Calu3 (cell line): ENCODE measurements around the gene NOVA2. TPM values are rescaled to one million over a fixed set of nuclear protein-coding genes. Genes with fewer than 3 reads are reported as not detected.
A peak's percentile ranks its signal among the peaks of the same experiment; 100 is the strongest.

Source experiments
- BruUV-seq: library from RNA; stranded (reverse); fragments of 400-500 nt; replicated peaks from 2 replicates; lab custom pipeline; 2021; lab: Mats Ljungman, UMichigan
- CTCF ChIA-PET: fragments of 300-600 bp; sonication (Branson Sonifier 250); formaldehyde crosslinking; loops from one replicate; lab custom pipeline; 2022; ENCODE audit warnings: antibody characterized with exemption; lab: Charles Lee
- DNase-seq: peaks from one replicate; pipeline ENCODE4 v3.0.0; 2022
- H3K27ac Mint-ChIP-seq: one replicate; pipeline ENCODE4 v1.8.0; 2022; ENCODE audit warnings: mixed read lengths; ENCODE audit not compliant: unreplicated experiment
- H3K27me3 Mint-ChIP-seq: one replicate; pipeline ENCODE4 v1.8.0; 2022; ENCODE audit warnings: mixed read lengths; ENCODE audit not compliant: unreplicated experiment
- H3K36me3 Mint-ChIP-seq: one replicate; pipeline ENCODE4 v1.8.0; 2022; ENCODE audit warnings: mild to moderate bottlenecking, moderate library complexity, mixed read lengths; ENCODE audit not compliant: insufficient read depth, unreplicated experiment
- H3K4me1 Mint-ChIP-seq: one replicate; pipeline ENCODE4 v1.8.0; 2022; ENCODE audit warnings: mild to moderate bottlenecking, low read depth, mixed read lengths; ENCODE audit not compliant: unreplicated experiment
- H3K4me3 Mint-ChIP-seq: one replicate; pipeline ENCODE4 v1.8.0; 2022; ENCODE audit warnings: mild to moderate bottlenecking, low read depth, moderate library complexity, mixed read lengths; ENCODE audit not compliant: unreplicated experiment
- H3K9me3 Mint-ChIP-seq: one replicate; pipeline ENCODE4 v1.8.0; 2022; ENCODE audit warnings: low read depth, mixed read lengths; ENCODE audit not compliant: unreplicated experiment
- intact Hi-C: fragments of 100-400 bp; cut with micrococcal nuclease; formaldehyde crosslinking; loops from one replicate; pipeline ENCODE4 v1.10.0; 2022; ENCODE audit not compliant: unreplicated experiment
- total RNA-seq: library from RNA; stranded (reverse); gene quantifications from 2 replicates; pipeline ENCODE4 v1.2.3, GENCODE V29; 2022
- TF ChIP-seq, protein P1 (sequence below): fragments of 200-600 bp; IDR thresholded peaks from one replicate; pipeline ENCODE4 v1.8.0; 2022; ENCODE audit warnings: antibody characterized with exemption; ENCODE audit not compliant: unreplicated experiment

The NOVA2 gene
- total RNA-seq, 1 experiment from 2014 or later: not detected

DNA sequence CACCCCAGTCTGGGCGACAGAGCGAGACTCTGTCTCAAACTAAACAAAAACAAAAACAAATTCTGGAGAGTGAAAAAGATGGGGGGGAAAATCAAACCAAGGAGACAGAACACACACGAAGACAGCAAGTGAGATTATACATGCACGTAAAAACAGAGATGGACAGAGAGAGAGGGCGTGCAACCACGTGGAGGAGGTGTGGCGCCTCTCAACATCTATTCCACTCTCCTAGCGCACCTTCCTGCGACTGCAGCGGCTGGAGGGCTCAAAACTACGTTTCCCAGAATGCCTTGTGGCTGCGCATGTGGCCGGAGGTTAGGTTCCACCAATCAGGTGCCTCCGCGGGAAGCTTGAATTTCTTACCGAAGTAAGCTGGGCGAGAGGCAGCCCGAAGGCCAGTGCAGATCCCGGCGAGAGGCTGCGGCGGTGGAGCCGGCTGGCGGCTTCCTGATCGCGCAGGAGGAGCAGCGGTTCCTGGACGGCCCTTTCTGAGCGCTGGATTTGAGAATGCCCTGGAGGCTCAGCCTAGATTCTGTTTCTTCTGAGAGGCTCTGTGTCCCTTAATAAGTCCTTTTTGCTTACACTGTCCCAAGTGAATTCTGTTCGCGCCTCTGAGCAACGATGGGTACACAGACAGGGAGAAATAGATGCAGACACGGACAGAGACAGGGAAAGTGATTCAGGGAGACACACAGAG, 46.0 kb downstream of the NOVA2 start:
- peak; percentile 94 for DNase-seq
- peaks cover 5% of the 10 kb centered on the region for H3K36me3 Mint-ChIP-seq
- no peaks in the 10 kb centered on the region for H3K9me3 Mint-ChIP-seq
- H3K27me3 Mint-ChIP-seq: peaks cover 41% of the 10 kb centered on the region
- BruUV-seq: no TSS peak
- TF ChIP-seq, protein P1, sequence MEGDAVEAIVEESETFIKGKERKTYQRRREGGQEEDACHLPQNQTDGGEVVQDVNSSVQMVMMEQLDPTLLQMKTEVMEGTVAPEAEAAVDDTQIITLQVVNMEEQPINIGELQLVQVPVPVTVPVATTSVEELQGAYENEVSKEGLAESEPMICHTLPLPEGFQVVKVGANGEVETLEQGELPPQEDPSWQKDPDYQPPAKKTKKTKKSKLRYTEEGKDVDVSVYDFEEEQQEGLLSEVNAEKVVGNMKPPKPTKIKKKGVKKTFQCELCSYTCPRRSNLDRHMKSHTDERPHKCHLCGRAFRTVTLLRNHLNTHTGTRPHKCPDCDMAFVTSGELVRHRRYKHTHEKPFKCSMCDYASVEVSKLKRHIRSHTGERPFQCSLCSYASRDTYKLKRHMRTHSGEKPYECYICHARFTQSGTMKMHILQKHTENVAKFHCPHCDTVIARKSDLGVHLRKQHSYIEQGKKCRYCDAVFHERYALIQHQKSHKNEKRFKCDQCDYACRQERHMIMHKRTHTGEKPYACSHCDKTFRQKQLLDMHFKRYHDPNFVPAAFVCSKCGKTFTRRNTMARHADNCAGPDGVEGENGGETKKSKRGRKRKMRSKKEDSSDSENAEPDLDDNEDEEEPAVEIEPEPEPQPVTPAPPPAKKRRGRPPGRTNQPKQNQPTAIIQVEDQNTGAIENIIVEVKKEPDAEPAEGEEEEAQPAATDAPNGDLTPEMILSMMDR: no peak
- H3K4me3 Mint-ChIP-seq: peak overlapping the region; percentile 27
- peaks cover 18% of the 10 kb centered on the region for H3K4me1 Mint-ChIP-seq
- intact Hi-C loops: no loop called here
- CTCF ChIA-PET: interaction anchor here (1.0 kb wide), 3 partner anchors 8 to 89 kb away, joined by 3 to 4 read pairs (median 4); partner anchors contain the start of gene MYPOP
- no peak overlapping the region for H3K27ac Mint-ChIP-seq

DNA sequence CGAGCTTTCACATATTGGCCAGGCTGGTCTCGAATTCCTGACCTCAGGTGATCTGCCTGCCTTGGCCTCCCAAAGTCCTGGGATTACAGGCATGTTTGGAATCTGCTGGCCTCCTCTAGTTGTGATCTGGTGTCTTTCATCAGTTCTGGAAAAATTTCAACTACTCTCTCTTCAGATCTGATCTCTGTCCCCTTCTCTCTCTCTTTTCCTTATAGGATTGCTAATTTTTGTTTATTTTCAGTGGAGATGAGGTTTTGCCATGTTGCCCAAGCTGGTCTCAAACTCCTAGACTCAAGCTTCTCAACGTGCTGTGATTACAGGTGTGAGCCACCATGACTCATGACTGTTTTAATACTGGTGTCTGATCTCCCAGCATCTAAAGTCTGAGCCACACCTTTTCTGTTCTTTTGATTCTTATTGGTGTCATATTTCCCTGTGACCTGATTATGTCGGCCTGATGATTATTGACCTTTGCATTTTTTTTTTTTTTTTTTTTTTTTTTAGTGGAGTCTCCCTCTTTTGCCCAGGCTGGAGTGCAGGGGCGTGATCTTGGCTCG, 48.7 kb downstream of the NOVA2 start:
- Mint-ChIP-seq H3K36me3 (peaks cover 10% of the 10 kb centered on the region), H3K4me3 (no peak overlapping the region), H3K4me1 (peaks cover 23% of the 10 kb centered on the region), H3K27ac (no peak overlapping the region), H3K9me3 (no peaks in the 10 kb centered on the region), H3K27me3 (peaks cover 33% of the 10 kb centered on the region)
- no TSS peak for BruUV-seq
- CTCF ChIA-PET: interaction anchor here (0.7 kb wide), 3 partner anchors 9 to 94 kb away, joined by 4 to 7 read pairs (median 5); no protein-coding TSS in a partner anchor
- no peak for DNase-seq
- intact Hi-C loops: no loop called here
- TF ChIP-seq, protein P1: no peak

DNA sequence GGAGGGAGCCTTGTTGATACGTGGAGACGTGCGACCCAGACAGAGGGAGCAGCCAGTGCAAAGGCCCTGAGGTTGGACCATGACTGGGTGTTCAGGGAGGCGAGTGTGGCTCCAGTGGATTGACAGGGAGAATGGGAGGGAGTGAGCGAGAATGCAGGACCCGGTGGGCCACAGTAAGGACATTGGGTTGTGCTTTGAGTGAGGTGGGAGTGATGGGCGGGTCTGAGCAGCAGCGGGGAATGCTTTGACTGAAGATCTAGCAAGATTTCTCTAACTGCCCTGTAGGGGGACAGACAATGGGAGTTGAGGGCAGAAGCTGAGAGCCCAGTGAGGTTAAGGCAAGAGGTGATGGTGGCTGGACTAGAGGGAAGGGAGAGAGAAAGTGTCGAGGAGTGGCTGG, 51.4 kb downstream of the NOVA2 start:
- CTCF ChIA-PET: no interaction called here
- Mint-ChIP-seq H3K27ac (no peak overlapping the region), H3K36me3 (peaks cover 5% of the 10 kb centered on the region), H3K9me3 (no peaks in the 10 kb centered on the region), H3K4me3 (no peak overlapping the region), H3K27me3 (peaks cover 23% of the 10 kb centered on the region), H3K4me1 (peaks cover 22% of the 10 kb centered on the region)
- TF ChIP-seq, protein P1: no peak
- intact Hi-C loops: no loop called here
- no peak for DNase-seq
- no TSS peak for BruUV-seq

DNA sequence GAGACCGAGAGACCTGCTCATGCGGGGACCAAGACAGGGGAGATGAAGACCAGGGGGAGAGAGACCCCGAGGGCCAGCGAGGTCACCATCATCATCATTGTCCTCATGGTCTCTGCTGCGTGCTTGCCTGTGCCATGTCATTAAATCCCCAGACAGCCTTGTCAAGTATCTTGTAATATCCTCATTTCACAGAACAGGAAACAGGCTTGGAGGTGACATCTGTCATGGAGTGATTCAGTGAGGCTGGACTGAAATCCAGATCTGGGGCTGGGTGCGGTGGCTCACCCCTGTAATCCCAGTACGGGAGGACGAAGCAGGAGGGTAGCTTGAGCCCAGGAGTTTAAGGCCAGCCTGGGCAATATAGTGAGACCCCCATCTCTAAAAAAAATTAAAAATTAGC, 53.2 kb downstream of the NOVA2 start:
- CTCF ChIA-PET: interaction anchor here (0.8 kb wide), 1 partner anchor 18 kb away, joined by 4 read pairs; the partner anchor contains the start of gene MYPOP
- TF ChIP-seq, protein P1: no peak
- no peak for DNase-seq
- H3K4me1 Mint-ChIP-seq: peaks cover 22% of the 10 kb centered on the region
- peaks cover 23% of the 10 kb centered on the region for H3K27me3 Mint-ChIP-seq
- H3K36me3 Mint-ChIP-seq: peaks cover 5% of the 10 kb centered on the region
- no peak overlapping the region for H3K27ac Mint-ChIP-seq
- H3K9me3 Mint-ChIP-seq: no peaks in the 10 kb centered on the region
- no peak overlapping the region for H3K4me3 Mint-ChIP-seq
- intact Hi-C loops: no loop called here
- BruUV-seq: no TSS peak
